Limb (tissue), 2 donors: Measurements from ENCODE around the gene SARM1.
A peak's percentile ranks its signal among the peaks of the same experiment; 100 is the strongest.

Source experiments
- DNase-seq, 2 donors: peaks; one replicate each; pipeline ENCODE4 v3.0.0-alpha.2; 2016; ENCODE audit errors: extremely low spot score in 2 of 2

The SARM1 gene

GRCh38 chr17:28395426-28395825 is 23.9 kb downstream of the SARM1 start:
- DNase-seq = no peak

DNA sequence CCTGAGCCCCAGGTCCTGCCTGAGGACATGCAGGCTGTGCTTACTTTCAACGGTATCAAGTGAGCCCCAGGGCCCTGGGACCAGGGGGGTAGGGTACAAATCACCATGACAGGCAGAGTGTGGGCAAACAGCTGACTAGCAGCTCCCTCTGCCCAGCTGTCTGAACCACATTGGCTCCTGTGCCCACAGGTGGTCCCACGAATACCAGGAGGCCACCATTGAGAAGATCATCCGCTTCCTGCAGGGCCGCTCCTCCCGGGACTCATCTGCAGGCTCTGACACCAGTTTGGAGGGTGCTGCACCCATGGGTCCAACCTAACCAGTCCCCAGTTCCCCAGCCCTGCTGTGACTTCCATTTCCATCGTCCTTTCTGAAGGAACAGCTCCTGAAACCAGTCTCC is 24.5 kb downstream of the SARM1 start:
- DNase-seq = no peak

GRCh38 chr17:28396635-28397239 is 25.2 kb downstream of the SARM1 start:
- DNase-seq = no peak

DNA sequence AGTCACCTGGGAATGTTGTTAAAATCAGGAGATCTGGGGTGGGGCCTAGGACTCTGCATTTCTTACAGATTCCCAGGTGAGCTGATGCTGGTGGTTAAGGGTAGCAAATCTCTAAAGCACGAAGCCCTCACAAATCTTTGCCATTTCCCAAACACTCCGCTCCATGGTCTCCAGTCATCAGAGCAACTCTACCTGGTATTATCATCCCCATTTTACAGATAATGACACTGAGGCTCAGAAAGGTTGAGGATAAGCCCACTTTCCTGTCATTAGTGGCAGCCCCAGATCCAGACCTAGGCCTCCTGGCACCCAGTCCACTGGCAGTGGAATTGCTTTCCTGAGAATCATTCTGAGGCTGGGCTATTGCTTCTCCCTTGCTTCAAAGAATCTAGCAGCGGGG is 25.8 kb downstream of the SARM1 start:
- no peak for DNase-seq

DNA sequence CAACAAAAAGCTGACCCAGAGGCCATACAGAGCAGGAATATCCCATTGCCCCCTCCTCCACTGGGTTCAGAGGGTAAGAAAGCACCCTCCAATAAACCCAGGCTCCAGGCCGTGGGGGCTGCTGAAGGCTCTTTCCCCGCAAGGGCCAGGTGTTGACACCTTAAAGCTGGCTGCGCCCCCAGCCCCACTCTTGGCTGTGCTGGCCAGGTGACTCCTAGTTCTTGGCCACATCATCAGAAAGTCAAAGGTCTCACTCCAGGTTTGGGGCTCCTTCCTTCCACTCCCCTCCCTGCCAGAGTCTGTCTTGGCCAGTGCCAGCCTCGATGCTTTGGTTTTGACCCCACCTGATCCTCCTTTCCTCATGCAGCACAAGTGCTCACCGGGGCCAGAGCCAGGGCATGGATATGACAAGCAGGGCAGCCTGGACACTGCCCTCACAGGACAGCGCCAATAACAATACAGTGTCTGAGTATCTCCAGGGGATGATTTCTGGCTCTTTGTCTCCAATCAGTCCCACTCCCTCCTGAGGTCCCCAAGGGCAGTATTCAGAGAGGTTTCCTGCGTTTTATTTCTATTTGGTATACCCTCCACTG is 26.3 kb downstream of the SARM1 start:
- no peak for DNase-seq

DNA sequence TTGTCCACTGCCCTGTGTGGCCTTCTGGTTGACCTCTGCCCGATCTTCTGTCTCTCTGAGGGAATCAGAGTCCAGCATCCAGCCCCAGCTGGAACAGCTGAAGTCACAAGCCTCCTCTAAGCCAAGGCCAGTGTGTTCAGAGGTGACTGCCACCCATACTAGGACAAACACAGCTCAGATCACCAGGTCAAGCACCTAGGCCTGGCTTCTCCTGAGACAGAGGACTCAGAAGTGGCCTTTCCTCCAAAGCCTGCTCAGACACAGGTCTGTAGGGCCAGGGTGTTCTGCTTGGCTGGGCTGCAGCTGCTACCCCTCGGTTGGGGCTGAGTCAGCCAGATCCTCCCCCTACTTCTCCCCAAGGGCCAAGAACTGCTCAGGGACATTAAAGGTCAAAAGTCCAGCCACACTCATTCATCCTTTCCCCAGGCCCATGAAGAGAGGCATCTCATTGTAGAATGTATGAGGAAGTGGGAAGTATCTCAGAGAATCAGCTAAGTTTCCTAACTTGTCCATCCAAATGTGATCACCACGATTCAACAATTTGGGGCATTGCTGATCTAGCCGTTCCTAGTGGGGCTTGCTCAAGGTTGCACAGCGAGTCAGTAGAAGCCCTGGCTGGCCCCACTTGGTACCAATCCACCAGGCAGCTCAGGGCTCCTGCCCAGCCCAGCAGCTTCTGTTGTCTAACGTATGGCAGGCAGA is 26.9 kb downstream of the SARM1 start:
- DNase-seq = no peak

- no peak for DNase-seq
Observed at GRCh38 chr17:28399808-28400207, 28.3 kb downstream of the SARM1 start.

DNA sequence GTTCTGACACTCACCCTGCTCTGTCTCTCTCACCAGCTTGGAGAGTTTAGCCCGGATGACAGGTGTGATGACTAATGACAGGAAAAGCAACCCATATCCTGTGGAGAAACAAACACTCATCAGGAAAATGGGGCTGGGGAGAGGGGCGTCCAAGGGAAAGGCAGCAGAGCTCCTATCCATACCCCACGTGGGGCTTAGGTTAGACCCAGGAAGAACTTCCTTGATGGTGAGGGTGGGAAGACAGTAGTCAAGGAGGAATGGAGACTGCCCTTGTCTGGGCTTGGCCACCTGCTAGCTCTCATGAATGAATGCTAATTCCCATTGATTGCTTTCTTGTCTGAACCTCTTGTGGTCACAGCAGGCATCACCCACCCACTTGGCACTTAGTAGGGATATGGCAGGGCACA is 30.7 kb downstream of the SARM1 start:
- no peak for DNase-seq

DNA sequence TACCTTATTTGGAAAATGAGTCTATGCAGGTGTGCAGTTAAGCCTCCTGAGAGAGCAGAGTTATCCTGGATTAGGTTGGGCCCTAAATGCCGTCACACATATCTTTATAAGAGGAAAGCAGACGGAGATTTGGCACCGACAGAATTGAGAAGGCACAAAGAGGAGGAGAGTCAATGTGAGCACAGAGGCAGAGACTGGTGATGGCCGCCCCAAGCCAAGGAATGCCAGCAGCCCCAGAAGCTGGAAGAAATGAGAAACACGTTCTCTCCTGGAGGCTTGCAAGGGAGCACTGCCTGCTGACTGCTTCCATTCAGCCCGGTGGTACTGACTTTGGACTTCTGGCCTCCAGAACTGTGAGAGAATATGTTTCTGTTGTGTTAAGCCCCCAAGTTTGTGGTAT is 31.4 kb downstream of the SARM1 start:
- no peak for DNase-seq

- no peak for DNase-seq
Observed at GRCh38 chr17:28404007-28404406, 32.5 kb downstream of the SARM1 start.

GRCh38 chr17:28404461-28404811 is 32.9 kb downstream of the SARM1 start:
- DNase-seq = no peak

DNA sequence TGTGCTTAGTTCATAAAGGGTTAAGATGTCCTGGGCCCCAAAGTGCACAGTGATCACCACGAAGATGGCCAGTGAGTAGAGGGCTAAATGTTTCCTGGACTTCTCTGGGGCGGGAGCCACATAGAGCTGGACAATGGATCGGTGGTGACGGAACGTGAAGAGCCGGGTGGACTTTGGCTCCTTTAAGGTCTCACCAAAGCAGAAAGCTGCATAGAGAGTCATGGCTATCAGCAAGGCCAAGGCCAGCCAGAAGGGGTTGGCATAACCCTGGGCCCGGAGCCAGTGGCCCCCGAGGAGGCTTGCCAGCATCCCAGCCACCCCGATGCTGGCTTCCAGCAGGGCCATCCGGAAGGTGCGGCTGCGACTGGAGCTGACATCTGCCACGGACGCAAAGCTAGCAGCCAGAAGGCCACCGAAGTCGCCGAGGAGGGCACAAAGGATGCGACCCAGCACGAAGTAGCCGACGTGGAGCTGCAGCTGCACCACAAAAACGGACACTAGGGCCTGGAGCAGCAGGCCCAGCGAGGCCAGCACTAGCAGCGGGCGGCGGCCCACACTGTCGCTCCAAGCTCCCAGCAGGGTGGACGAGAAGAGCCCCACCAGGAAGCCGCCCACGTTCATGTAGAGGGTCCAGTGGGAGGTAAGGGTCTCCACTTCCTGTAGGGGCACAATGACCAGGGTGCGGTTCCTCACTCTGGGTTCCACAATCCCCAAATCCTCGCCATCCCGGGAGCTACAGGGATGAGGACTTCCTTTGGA is 33.5 kb downstream of the SARM1 start:
- DNase-seq = no peak

GRCh38 chr17:28405632-28406472 is 34.4 kb downstream of the SARM1 start, which contains the start of gene SLC46A1:
TSS of gene SLC46A1 (minus strand) at chr17:28406212. CDS start at chr17:28406114, 98 bp downstream.
- peak; percentile 32 to 80 for DNase-seq

DNA sequence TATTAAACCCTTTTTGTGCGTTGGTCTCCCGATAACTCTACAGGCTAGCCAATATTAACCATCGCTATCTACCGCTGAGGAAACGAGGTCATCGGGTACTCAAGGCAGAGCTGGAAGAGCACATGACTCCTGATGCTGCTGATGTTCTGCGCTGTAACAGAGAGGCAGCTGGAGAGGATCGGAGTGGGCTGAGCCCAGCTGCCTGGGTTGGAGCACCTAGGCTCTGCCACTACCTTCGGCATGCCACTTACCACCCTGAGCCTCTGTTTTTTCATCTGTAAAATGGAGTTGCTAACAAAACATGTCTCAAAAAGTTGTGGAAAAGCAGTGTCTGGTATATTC is 35.0 kb downstream of the SARM1 start:
- no peak for DNase-seq

GRCh38 chr17:28407130-28407973 is 35.9 kb downstream of the SARM1 start:
- no peak for DNase-seq

DNA sequence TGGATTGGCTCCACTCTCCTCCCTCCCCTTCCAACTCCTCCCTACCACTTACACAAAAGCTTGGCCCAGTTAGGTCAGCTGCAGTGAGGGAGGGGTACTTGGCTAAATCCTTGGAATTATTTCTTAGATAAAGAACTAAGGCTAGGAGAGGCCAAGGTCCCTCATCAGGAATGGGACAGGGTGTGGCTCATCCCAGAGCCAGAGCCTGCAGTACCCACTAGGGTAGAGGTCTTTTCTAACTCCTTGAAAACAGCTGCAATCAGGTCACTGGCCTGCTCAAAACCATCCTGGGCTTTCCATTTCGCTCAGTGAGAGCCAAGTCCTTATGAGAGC is 36.4 kb downstream of the SARM1 start:
- DNase-seq = no peak

DNA sequence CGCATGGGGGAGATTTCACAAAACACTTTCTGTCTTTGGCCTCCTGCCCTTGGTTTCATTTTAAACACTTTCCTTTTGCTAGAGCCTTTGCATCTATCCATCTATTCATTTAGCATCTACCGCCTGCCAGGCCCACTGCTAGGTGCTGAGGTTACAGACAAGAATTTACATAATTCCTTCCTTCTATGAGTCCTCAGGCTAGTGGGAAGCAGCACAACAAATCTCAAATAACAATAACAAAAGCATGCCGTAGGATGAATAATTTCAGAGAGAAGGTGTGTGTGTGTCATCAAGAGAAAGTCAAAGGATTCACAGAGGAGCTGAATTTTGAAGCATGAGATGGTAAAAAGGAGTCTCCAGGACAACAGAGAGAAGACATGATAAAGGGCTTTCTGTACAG is 40.6 kb downstream of the SARM1 start:
- DNase-seq = no peak

DNA sequence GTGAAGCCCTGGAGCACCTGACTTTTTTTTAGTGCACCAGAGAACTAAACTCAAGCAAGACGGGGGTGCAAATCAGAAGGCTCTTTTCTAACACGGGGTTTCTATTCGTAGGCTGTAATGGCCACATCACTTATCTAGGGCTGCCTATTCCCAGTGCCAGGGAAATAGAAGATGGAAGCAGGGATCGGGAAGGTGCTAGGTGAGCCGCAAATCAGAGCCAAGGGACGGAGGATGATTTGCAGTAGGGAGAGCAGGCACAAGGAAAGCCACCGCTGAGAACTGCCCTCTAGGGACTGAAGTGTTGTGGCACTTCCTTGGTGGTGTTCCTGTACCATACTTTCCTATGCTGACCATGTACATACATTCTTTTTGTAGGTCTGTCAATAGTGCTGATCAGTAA is 42.3 kb downstream of the SARM1 start:
- DNase-seq = no peak

DNA sequence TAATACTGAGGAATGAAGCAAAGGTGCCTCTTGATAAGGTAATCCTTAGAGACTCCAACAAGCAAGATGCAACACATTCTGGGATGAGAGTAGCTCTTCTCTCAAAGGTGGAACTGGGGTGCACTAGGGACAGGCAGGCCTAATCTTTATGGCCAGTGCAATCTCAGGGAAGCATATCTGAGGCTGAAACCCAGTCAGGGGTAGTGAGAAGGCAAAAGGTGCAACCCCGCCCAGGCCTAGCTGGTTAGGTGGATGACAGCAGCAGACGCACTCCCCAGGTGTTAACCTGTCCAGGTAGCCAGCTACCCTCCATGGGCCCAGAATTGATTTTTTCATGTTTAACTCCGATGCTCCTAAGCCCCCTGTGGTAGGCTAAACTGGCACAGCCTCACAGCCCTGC is 44.4 kb downstream of the SARM1 start:
- DNase-seq = no peak

- no peak for DNase-seq
Observed at GRCh38 chr17:28416703-28417311, 45.3 kb downstream of the SARM1 start.
